ENCODE results near the gene RHBDD3.
"Not testable (repeated sequence)": the region's sequence is repeated elsewhere in the genome, so short reads cannot be mapped to it uniquely, and the experiment has no call there.

Gene RHBDD3

DNA sequence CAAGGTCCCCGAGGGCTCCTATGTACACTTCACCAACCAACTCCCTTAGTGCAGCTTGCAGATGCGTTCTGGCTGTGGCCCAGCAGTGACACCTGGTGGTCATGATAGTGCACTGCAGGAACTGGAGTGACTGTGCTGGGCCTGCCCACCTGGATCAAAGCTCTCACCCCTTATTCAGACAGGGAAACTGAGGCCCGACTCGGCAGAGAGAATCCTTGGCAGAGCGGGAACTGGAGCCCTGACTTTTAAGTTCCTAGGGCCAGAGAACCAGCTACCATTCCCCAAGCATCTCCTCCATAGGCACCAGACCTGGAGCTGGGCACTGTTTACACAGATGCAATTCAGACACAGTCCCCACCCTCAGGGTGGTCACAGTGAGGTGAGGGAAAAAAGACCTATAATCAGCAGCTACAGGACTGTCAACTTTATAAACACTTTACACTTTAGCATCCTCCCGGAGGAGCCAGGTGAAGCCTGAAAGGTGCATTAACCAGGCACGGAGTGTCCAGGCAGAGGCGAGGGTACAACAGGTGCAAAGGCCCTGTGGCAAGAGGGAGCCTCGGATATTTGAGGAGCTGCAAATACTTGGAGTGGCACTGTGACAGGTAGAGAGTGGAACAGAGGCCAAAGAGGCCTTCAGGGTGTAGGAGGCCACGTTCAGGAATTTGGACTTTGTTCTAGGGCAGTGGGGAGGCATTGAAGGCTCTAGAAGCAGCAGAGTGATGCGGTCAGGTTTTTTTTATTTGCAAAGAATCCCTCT lies 22.0 kb downstream of the RHBDD3 start:
- DNase-seq = no peak

DNA sequence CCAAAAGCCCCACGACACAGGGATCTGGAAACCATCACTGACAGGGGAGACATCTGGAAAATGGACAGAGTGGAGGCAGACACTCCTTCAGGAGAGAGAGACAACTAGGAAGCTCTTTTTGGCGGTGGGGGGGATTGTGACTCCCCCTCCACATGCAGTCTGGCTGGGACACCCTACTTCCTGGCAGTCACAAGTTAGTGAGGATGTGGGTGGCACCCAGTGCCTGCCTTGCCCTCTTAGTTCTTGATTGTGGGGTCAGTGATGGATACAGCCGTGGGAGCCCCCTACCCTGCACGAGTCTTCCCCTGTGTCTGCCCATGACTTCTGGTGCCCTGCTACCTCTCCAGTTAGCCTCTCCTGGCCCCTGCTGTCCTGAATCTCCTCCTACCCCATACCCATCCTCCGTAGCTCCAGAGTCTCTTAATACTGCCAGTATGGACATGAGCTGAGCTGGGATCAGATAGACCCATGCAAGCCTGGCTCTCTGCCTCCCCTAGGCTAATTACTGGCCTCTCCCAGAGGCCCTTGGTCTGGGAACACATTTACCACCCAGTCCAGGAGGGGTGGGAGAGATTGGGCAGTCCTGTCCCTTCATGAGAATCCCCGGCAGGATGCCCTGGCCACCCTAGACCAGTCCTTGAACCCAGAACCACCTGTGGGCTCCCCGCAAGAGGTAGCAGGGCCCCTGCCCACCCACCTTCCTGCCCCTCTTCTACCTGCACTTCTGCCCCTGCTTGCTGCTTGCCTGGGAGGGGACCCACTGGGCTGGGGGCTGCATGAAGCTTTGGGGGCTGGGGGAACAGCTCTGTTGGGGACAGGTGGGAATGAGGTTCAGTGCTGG lies 22.8 kb downstream of the RHBDD3 start:
- DNase-seq = no peak

DNA sequence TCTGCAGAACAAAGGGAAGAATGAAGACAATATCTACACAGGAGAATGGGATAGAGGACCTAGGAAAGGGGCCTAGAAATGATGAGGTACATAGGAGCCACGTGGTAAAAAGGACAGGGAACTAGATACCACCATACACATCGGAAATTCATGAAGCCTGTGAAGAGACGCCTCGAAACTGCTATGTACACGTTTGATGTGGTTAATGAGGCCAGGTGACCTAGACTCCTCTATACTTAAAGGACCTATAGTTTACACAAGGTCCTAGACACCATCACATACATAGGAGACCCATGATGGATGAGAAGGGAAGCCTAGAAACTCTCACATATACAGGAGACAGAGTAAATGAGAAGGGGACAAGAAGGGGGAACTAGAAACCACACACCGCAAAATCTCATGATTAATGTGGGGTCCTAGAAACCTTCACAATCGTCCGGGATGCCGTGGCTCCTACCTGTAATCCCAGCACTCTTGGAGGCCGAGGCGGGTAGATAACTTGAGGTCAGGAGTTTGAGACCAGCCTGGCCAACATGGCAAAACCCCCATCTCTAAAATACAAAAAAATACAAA lies 23.8 kb downstream of the RHBDD3 start:
- DNase-seq = no peak

DNA sequence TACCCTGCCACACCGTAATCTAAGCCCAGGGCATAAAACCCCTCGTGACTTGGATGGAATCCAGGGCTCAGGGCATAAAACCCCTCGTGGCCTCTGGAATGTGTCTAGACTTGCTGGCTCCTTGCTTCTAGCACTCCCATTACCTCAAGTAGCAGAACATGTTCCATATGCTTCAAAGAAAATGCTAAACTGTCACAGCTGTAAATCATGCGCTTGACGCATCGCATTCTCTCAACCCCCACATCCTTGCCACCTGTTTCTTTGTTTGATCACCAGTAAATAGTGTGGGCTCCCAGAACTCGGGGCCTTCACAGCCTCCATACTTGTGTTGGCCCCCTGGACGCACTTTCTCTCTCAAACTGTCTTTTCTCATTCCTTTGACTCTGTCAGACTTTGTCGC lies 27.3 kb downstream of the RHBDD3 start:
- DNase-seq = not testable (repeated sequence)

- DNase-seq = no peak
Observed at GRCh38 chr22:29233277-29233877, 34.4 kb downstream of the RHBDD3 start.

GRCh38 chr22:29231971-29232959 lies 35.5 kb downstream of the RHBDD3 start:
- DNase-seq = no peak

GRCh38 chr22:29230972-29231875 lies 36.6 kb downstream of the RHBDD3 start:
- no peak for DNase-seq

DNA sequence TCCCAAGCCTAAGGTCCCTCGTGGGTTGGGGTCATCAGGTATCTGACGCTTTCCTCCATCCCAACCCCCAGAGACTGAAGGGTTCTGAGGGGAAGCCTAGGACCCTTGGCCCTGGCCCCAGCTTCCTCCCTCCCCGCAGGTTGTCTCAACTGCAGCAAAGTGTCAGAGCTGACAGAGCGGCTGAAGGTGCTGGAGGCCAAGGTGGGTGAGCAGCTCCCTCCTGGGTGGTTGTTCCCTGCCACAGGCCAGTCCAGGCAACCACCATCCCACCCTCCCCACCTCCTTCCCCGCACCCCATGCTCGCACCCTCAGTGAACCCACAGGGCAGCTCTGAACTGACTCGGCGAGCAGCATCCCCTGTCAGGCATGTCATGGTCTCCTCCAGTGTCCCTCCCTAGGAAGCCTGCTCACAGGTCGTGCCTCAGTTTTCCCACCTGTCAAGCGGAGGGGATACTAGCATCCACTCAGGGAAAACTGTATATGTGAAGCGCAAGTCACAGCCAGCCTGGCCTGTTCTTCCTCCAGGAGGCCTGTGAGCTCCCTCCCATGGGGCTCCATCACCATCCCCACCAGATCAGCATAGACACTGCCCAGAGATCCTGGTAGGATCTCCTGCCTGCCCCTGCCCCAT lies 41.3 kb downstream of the RHBDD3 start:
- no peak for DNase-seq

- DNase-seq = no peak
Observed at GRCh38 chr22:29225422-29226090, 42.2 kb downstream of the RHBDD3 start.

DNA sequence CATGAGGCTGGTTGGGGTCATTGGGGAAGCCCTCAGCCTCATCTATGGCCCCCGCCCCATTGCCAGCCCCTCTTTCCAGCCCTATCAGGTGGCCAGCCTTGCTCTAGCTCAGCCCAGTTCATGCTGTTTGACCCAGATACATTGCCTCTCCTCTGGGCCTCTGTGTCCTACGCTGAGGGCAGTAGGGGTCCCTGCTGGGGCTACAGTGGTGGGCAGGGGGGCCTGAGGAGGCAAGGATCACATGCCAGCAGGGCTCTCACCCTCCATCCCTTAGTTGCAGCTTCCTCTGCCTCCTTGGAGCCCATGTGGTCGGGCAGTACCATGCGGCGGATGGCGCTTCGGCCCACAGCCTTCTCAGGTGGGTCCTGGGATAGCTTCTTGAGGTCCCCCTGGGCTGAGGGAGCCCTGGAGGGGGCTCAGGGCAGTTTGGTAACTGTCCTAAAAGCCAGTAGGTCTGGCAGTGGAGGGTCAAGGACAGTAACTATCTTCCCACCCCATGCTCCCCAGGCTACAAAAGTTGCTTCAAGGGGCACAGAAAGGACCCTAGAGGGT lies 42.8 kb downstream of the RHBDD3 start:
- DNase-seq = no peak

GRCh38 chr22:29224121-29224858 lies 43.5 kb downstream of the RHBDD3 start:
- DNase-seq = no peak

- DNase-seq = no peak
Observed at GRCh38 chr22:29219881-29220670, 47.7 kb downstream of the RHBDD3 start.

GRCh38 chr22:29219409-29219782 lies 48.4 kb downstream of the RHBDD3 start:
- DNase-seq = not testable (repeated sequence)

DNA sequence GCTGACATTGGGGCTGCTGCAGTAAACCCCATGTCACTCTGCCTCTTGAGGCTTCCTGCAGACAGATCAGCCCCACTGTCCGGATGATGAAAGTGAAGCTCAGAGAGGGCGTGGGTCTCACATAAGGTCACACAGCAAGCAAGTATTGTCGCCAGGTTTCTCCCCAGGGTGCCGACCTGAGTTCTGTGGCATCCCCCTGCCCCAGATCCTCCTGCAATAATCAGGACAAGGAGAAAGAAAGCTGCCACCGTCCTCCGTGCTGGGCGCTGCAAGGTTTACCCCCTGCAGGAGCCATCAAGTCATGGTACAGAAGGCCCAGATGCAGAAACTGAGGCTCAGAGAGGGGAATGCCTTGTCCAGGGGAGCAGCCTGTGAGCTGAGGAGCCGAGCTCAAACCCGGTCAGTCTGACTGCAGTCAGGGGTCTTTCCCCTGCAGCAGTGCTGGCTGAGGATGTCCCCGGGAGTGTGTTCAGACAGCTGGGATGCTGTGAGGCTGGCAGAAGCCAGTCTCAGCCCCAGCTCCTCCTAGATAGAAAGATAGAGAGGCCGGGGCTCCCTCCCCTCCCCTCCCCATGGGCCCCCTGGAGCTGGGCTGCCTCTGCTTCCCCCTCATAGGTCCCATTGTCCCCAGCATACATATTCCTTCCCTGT lies 48.9 kb downstream of the RHBDD3 start:
- DNase-seq = no peak

- DNase-seq = no peak
Observed at GRCh38 chr22:29217827-29218757, 49.7 kb downstream of the RHBDD3 start.
